HEK293 (cell line): ENCODE measurements around the gene CCHCR1.

Experiments
- GLIS2 ChIP-seq: fragments of 450-650 bp; formaldehyde crosslinking; IDR thresholded peaks from 2 replicates; pipeline ENCODE4 v1.5.1; 2016; ENCODE audit warnings: missing biosample characterization, missing genetic modification characterization
- ZNF175 ChIP-seq: fragments of 450-650 bp; formaldehyde crosslinking; IDR thresholded peaks from 2 replicates; pipeline ENCODE4 v1.5.1; 2016; ENCODE audit warnings: missing biosample characterization, missing genetic modification characterization

- TF ChIP-seq GLIS2 (tag by site-specific recombination) (no peak), ZNF175 (tag by site-specific recombination) (no peak)
These were observed 43.6 kb downstream of the CCHCR1 start for GRCh38 chr6:31113861-31114540.
